Osteoblast (primary cell): ENCODE data around the gene CCDC27. TPM values are rescaled to one million over a fixed set of nuclear protein-coding genes. Genes with fewer than 3 reads are reported as not detected.

Experiments used
- DNase-seq: peaks from one replicate; pipeline ENCODE4 v3.0.0; 2011; ENCODE audit warnings: low spot score, mixed read lengths; ENCODE audit not compliant: insufficient read length; ENCODE audit errors: missing footprints
- H2AFZ ChIP-seq: 2 replicates; pipeline ENCODE4 v1.6.0; 2011; ENCODE audit warnings: mild to moderate bottlenecking, low read length
- H3K27ac ChIP-seq: 2 replicates; pipeline ENCODE4 v1.5.1; 2011; ENCODE audit warnings: mild to moderate bottlenecking, low read depth, low read length, moderate library complexity
- H3K27me3 ChIP-seq: 2 replicates; pipeline ENCODE4 v1.6.0; 2012; ENCODE audit warnings: mild to moderate bottlenecking, control low read depth, inconsistent platforms, low read length, moderate library complexity; ENCODE audit not compliant: insufficient read depth
- H3K36me3 ChIP-seq: 2 replicates; pipeline ENCODE4 v1.5.1; 2011; ENCODE audit warnings: mild to moderate bottlenecking, low read length, control low read depth, moderate library complexity; ENCODE audit not compliant: insufficient read depth
- H3K4me1 ChIP-seq: 2 replicates; pipeline ENCODE4 v1.5.1; 2011; ENCODE audit warnings: mild to moderate bottlenecking, low read length, control low read depth, moderate library complexity; ENCODE audit not compliant: insufficient read depth
- H3K4me2 ChIP-seq: 2 replicates; pipeline ENCODE4 v1.6.0; 2011; ENCODE audit warnings: mild to moderate bottlenecking, low read length; ENCODE audit not compliant: insufficient read depth
- H3K4me3 ChIP-seq: fragments of 200-600 bp; sonication (generic); 3 replicates; pipeline ENCODE4 v1.5.1; 2012; ENCODE audit warnings: mild to moderate bottlenecking, low read length, inconsistent platforms; ENCODE audit not compliant: insufficient read depth
- H3K79me2 ChIP-seq: 2 replicates; pipeline ENCODE4 v1.6.0; 2012; ENCODE audit warnings: mild to moderate bottlenecking, low read length, control low read depth, inconsistent platforms; ENCODE audit not compliant: insufficient read depth
- H3K9me3 ChIP-seq: 2 replicates; pipeline ENCODE4 v1.5.1; 2011; ENCODE audit warnings: low read depth, low read length, control low read depth
- H4K20me1 ChIP-seq: 2 replicates; pipeline ENCODE4 v1.6.0; 2012; ENCODE audit warnings: mild to moderate bottlenecking, low read length, control low read depth; ENCODE audit not compliant: insufficient read depth
- CTCF ChIP-seq: IDR thresholded peaks from 2 replicates; pipeline ENCODE4 v1.5.1; 2011; ENCODE audit warnings: mild to moderate bottlenecking, low read depth, low read length, moderate library complexity; ENCODE audit errors: extremely low read depth
- total RNA-seq: library from RNA; depleted of rRNA; stranded (reverse); fragments of >200 nt; gene quantifications from 2 replicates; pipeline ENCODE4 v1.2.3, GENCODE V29; 2012

CCDC27 gene
- total RNA-seq, 1 donor = not detected

GRCh38 chr1:3745071-3745470 lies 7.2 kb upstream of the CCDC27 start:
- Histone ChIP-seq H3K79me2 (no peaks in the 10 kb centered on the region), H3K36me3 (peaks cover 12% of the 10 kb centered on the region), H3K4me2 (no peak overlapping the region), H2AFZ (no peak overlapping the region), H3K4me1 (peaks cover 20% of the 10 kb centered on the region), H3K27me3 (no peaks in the 10 kb centered on the region), H3K4me3 (no peak overlapping the region), H3K27ac (no peak overlapping the region), H4K20me1 (peaks cover 16% of the 10 kb centered on the region), H3K9me3 (no peaks in the 10 kb centered on the region)
- no peak for TF ChIP-seq CTCF
- peak; percentile 71 for DNase-seq

- no peaks in the 10 kb centered on the region for H3K27me3 ChIP-seq
- TF ChIP-seq CTCF = no peak
- H3K79me2 ChIP-seq = no peaks in the 10 kb centered on the region
- H3K4me1 ChIP-seq = peaks cover 20% of the 10 kb centered on the region
- H3K4me2 ChIP-seq = peak overlapping the region; percentile 84
- no peak overlapping the region for H3K27ac ChIP-seq
- DNase-seq = peak; percentile 84
- no peaks in the 10 kb centered on the region for H3K9me3 ChIP-seq
- peak overlapping the region; percentile 77 for H3K4me3 ChIP-seq
- peaks cover 16% of the 10 kb centered on the region for H4K20me1 ChIP-seq
- no peak overlapping the region for H2AFZ ChIP-seq
- H3K36me3 ChIP-seq = peaks cover 12% of the 10 kb centered on the region
Observed at GRCh38 chr1:3745590-3746381, 6.5 kb upstream of the CCDC27 start.

- Histone ChIP-seq H3K27me3 (peaks cover 5% of the 10 kb centered on the region), H4K20me1 (peaks cover 16% of the 10 kb centered on the region), H3K4me3 (peak overlapping the region; percentile 77), H2AFZ (peak overlapping the region; percentile 56), H3K79me2 (no peaks in the 10 kb centered on the region), H3K36me3 (peaks cover 12% of the 10 kb centered on the region), H3K9me3 (no peaks in the 10 kb centered on the region), H3K4me2 (peak overlapping the region; percentile 84), H3K27ac (no peak overlapping the region), H3K4me1 (peaks cover 20% of the 10 kb centered on the region)
- TF ChIP-seq CTCF = no peak
- DNase-seq = no peak
Observed at GRCh38 chr1:3746389-3746829, 5.8 kb upstream of the CCDC27 start.

DNA sequence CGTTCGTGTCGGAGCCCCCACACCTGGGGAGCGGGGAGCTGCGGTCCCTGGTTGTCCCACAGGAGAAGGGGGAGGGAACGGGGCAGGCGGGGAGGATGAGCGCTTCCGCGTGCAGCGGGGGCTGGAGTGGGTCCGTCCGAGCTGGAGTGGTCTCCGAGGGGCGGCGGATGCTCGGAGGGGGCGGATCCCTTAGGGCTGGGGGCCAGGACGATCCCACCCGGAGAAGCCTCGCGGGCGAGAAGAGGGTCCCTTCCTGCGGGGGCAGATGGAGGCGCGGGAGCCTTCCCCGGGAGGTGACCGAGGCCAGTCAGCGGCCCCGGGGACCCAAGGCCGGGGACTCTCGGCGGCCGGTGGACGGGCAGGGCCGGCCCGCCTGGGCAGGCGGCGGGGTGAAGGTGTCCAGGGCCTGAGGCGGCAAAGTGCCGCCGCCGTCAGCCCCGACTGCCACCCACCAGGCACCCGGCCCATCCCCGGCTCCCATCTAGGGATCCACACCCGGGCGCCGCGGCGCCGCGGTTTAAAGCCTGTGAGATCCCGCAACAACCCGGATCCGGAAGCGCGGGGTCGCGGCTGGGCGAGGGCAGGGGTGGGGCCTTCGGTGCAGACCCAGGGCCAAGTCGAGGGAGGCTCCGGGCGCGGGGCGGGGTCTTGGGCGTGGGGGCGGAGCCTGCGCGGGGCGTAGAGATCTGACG lies 5.3 kb upstream of the CCDC27 start:
- Histone ChIP-seq H3K79me2 (no peaks in the 10 kb centered on the region), H3K4me3 (peak overlapping the region; percentile 77), H4K20me1 (peaks cover 16% of the 10 kb centered on the region), H2AFZ (peak overlapping the region; percentile 75), H3K36me3 (peaks cover 10% of the 10 kb centered on the region), H3K27ac (no peak overlapping the region), H3K9me3 (no peaks in the 10 kb centered on the region), H3K27me3 (peaks cover 5% of the 10 kb centered on the region), H3K4me2 (peak overlapping the region; percentile 84), H3K4me1 (peaks cover 20% of the 10 kb centered on the region)
- peak; percentile 99 for DNase-seq
- TF ChIP-seq CTCF = no peak
